Neuronal stem cell (in vitro differentiated cells): ENCODE data around the gene KMT2C.
"Not testable (repeated sequence)": the region's sequence is repeated elsewhere in the genome, so short reads cannot be mapped to it uniquely, and the experiment has no call there.

ENCODE experiments used
- DNase-seq: peaks from one replicate; pipeline ENCODE4 v3.0.0-alpha.2; 2013; ENCODE audit warnings: low spot score
- H2AFZ ChIP-seq: one replicate; pipeline ENCODE4 v1.6.1; 2013; ENCODE audit warnings: mild to moderate bottlenecking, low read length, inconsistent platforms
- H2AK5ac ChIP-seq: 2 replicates; pipeline ENCODE4 v1.6.1; 2013; ENCODE audit warnings: low read depth, mild to moderate bottlenecking, inconsistent platforms, low read length, moderate library complexity, mixed read lengths
- H2BK120ac ChIP-seq: 2 replicates; pipeline ENCODE4 v1.6.1; 2013; ENCODE audit warnings: low read depth, mild to moderate bottlenecking, inconsistent platforms, low read length, moderate library complexity, mixed read lengths
- H2BK12ac ChIP-seq: one replicate; pipeline ENCODE4 v1.6.1; 2013; ENCODE audit warnings: low read length, inconsistent platforms
- H2BK15ac ChIP-seq: 2 replicates; pipeline ENCODE4 v1.6.1; 2013; ENCODE audit warnings: mild to moderate bottlenecking, low read length, inconsistent platforms, mixed read lengths
- H2BK5ac ChIP-seq: one replicate; pipeline ENCODE4 v1.6.1; 2013; ENCODE audit warnings: inconsistent platforms, mild to moderate bottlenecking, low read length, moderate library complexity
- H3K14ac ChIP-seq: one replicate; pipeline ENCODE4 v1.6.1; 2013; ENCODE audit warnings: low read length, inconsistent platforms
- H3K18ac ChIP-seq: 2 replicates; pipeline ENCODE4 v1.6.1; 2013; ENCODE audit warnings: low read length, inconsistent platforms
- H3K23ac ChIP-seq: 2 replicates; pipeline ENCODE4 v1.6.1; 2013; ENCODE audit warnings: low read depth, mild to moderate bottlenecking, mixed read lengths, low read length, inconsistent platforms; ENCODE audit not compliant: poor library complexity
- H3K27ac ChIP-seq: replicated peaks from 3 replicates; pipeline ENCODE4 v1.5.1; 2013; ENCODE audit warnings: low read length, inconsistent platforms
- H3K27me3 ChIP-seq, 3 experiments: 2 replicates each; pipeline ENCODE4 v1.6.1; 2013; ENCODE audit warnings: low read length in 3 of 3, mild to moderate bottlenecking in 2 of 3, inconsistent platforms in 1 of 3, low read depth in 1 of 3, mixed read lengths in 1 of 3, moderate library complexity in 1 of 3; ENCODE audit not compliant: control insufficient read depth in 3 of 3, insufficient read depth in 3 of 3
- H3K36me3 ChIP-seq, 2 donors: replicated peaks in 1 of 2; 2 replicates each; pipeline ENCODE4 v1.6.1; 2013; ENCODE audit warnings: low read length in 2 of 2; ENCODE audit not compliant: control insufficient read depth in 2 of 2, insufficient read depth in 2 of 2
- H3K4ac ChIP-seq: 2 replicates; pipeline ENCODE4 v1.6.1; 2013; ENCODE audit warnings: inconsistent platforms, mild to moderate bottlenecking, low read length, moderate library complexity
- H3K4me1 ChIP-seq, 2 donors: 1 replicate in 1 of 2; 2 replicates in 1 of 2; pipeline ENCODE4 v1.6.1; 2013; ENCODE audit warnings: low read length in 2 of 2, low read depth in 1 of 2; ENCODE audit not compliant: control insufficient read depth in 2 of 2, insufficient read depth in 1 of 2
- H3K4me2 ChIP-seq: one replicate; pipeline ENCODE4 v1.6.1; 2013; ENCODE audit warnings: mild to moderate bottlenecking, low read length, inconsistent platforms; ENCODE audit not compliant: insufficient read depth, poor library complexity, severe bottlenecking
- H3K4me3 ChIP-seq, 2 donors: 2 replicates each; pipeline ENCODE4 v1.5.1; 2013; ENCODE audit warnings: low read length in 2 of 2, mild to moderate bottlenecking in 2 of 2, inconsistent platforms in 1 of 2, moderate library complexity in 1 of 2
- H3K79me1 ChIP-seq: one replicate; pipeline ENCODE4 v1.6.1; 2013; ENCODE audit warnings: low read depth, mild to moderate bottlenecking, inconsistent platforms, low read length, moderate library complexity
- H3K9ac ChIP-seq: one replicate; pipeline ENCODE4 v1.6.1; 2013; ENCODE audit warnings: mild to moderate bottlenecking, low read depth, low read length, inconsistent platforms; ENCODE audit not compliant: poor library complexity
- H3K9me3 ChIP-seq, 2 donors: replicated peaks in 1 of 2; 2 replicates each; pipeline versions ENCODE3 to v1.6.1; 2013; ENCODE audit warnings: low read length in 2 of 2, mild to moderate bottlenecking in 2 of 2, inconsistent platforms in 1 of 2, low read depth in 1 of 2, mixed read lengths in 1 of 2, moderate library complexity in 1 of 2; ENCODE audit not compliant: control insufficient read depth in 2 of 2, insufficient read depth in 1 of 2
- H4K8ac ChIP-seq: one replicate; pipeline ENCODE4 v1.6.1; 2013; ENCODE audit warnings: low read depth, mild to moderate bottlenecking, inconsistent platforms, low read length, moderate library complexity
- H4K91ac ChIP-seq: one replicate; pipeline ENCODE4 v1.6.1; 2013; ENCODE audit warnings: low read length, low read depth, mild to moderate bottlenecking, inconsistent platforms; ENCODE audit not compliant: poor library complexity
- WGBS, 2 donors: extraction: QIAGEN DNeasy Blood & Tissue Kit; methylation state at CpG; one replicate each; pipeline ENCODE4 v1.1.7; 2013; ENCODE audit warnings: missing lambda C conversion rate in 2 of 2, mixed read lengths in 1 of 2; ENCODE audit not compliant: insufficient read length in 2 of 2, insufficient replicate concordance in 1 of 2; ENCODE audit errors: extremely low coverage in 2 of 2; 5-methylcytosine and 5-hydroxymethylcytosine counted together

Gene KMT2C

DNA sequence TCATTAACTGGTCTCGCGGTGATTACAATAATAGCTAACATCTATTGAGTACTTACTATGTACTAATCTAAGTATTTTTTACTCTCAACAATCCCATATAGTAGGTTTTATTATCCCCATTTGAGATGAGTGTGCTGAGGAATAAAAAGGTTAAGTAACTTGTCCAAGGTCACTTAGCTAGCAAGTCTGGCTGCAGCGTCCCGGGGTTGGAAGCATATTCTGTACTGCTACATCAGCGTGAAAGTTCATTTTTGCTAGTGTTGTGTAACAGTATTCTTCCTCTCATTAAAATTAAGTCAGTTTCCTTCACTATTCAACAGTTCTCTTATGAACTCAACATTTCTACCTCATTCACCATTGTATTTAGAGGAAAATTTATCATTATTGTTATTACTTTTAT, 199.5 kb downstream of the KMT2C start:
- no CpG with 5 or more reads among the region's 5 CpGs for WGBS, 2 donors
- not testable (repeated sequence) for H2BK120ac ChIP-seq, H3K9ac ChIP-seq

DNA sequence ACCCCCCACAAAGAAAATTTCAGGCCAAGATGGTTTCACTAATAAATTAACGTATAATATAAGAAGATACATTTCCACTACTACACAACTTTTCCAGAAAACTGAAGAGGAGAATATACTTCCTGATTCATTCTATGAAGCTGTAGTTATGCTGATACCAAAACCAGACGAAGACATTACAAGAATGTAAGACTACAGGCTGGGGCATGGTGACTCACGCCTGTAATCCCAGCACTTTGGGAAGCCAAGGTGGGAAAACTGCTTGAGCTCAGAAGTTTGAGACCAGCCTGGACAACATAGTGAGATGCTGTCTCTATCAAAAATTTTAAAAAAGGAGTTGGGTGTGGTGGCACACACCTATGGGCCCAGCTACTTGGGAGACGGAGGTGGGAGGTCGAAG, 201.4 kb downstream of the KMT2C start:
- H2BK15ac ChIP-seq, H2AFZ ChIP-seq, H3K4me3 ChIP-seq, H3K79me1 ChIP-seq, H4K91ac ChIP-seq, H3K4me2 ChIP-seq, H2BK120ac ChIP-seq, H3K27me3 ChIP-seq, H2BK5ac ChIP-seq, H3K18ac ChIP-seq, H3K4me1 ChIP-seq, H2BK12ac ChIP-seq, DNase-seq, H3K27ac ChIP-seq, H3K4ac ChIP-seq, H3K9ac ChIP-seq, H4K8ac ChIP-seq, H3K23ac ChIP-seq, H3K14ac ChIP-seq, H3K9me3 ChIP-seq, H2AK5ac ChIP-seq: not testable (repeated sequence)
- no CpG with 5 or more reads among the region's 5 CpGs for WGBS, 2 donors
- H3K36me3 ChIP-seq = peaks cover 0 to 24% of the 10 kb centered on the region in 2 donors

More for the DNA sequence above, 199.5 kb downstream of the KMT2C start:
- not testable (repeated sequence) for H4K91ac ChIP-seq, DNase-seq, H3K9me3 ChIP-seq, H3K27me3 ChIP-seq, H2AK5ac ChIP-seq, H3K79me1 ChIP-seq, H3K4me2 ChIP-seq, H3K14ac ChIP-seq, H2BK5ac ChIP-seq, H3K4me3 ChIP-seq, H3K18ac ChIP-seq, H2AFZ ChIP-seq, H4K8ac ChIP-seq, H3K4ac ChIP-seq, H2BK15ac ChIP-seq, H3K27ac ChIP-seq, H2BK12ac ChIP-seq, H3K4me1 ChIP-seq, H3K23ac ChIP-seq
- H3K36me3 ChIP-seq = peaks cover 0 to 17% of the 10 kb centered on the region in 2 donors

DNA sequence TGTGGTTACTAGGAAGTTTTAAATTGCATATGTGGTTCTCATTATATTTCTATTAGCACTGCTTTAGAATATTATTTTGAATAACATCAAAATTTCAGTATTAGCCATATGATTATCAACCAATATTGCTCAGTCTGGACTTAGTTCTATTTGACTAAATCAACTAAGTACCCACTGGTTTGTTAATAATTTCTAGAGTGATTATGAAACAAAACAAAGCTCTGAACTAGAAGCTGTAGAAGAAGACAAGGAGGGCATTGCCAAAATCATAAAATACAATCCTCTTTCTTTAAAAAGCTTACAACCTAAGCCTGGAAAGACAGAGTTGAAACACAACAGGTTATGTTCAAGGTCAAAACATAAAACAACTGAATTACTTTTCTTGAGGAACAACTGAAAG, 204.7 kb downstream of the KMT2C start:
- Histone ChIP-seq H3K9ac (no peak overlapping the region), H3K36me3 (peaks cover 0 to 30% of the 10 kb centered on the region in 2 donors), H3K79me1 (no peaks in the 10 kb centered on the region), H3K4ac (no peak overlapping the region), H3K4me3 (no peak overlapping the region), H3K4me1 (no peaks in the 10 kb centered on the region), H2BK15ac (no peak overlapping the region), H3K9me3 (no peaks in the 10 kb centered on the region), H2BK120ac (no peak overlapping the region), H3K27me3 (no peaks in the 10 kb centered on the region), H3K4me2 (no peak overlapping the region), H2BK5ac (no peak overlapping the region), H3K14ac (no peak overlapping the region), H2AK5ac (no peak overlapping the region), H3K27ac (no peak overlapping the region), H2BK12ac (no peak overlapping the region), H4K8ac (no peak overlapping the region), H3K23ac (no peak overlapping the region), H2AFZ (no peak overlapping the region), H3K18ac (no peak overlapping the region), H4K91ac (no peak overlapping the region)
- no peak for DNase-seq

DNA sequence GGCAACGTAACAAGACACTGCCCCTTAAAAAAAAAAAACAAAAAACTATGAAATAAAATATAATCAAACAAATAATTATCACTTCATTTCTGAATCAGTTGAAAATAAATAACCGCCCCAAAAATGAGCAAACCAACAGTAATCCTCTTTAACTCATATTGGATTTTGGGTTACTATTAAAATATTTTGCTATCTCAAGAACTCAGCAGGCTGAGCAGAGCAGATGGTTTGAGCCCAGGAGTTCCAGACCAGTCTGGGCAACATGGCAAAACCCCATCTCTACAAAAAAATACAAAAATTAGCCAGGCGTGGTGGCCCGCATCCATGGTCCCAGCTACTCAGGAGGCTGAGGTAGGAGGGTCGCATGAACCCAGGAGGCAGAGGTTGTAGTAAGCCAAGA, 216.2 kb downstream of the KMT2C start:
- H3K4me3 ChIP-seq, H4K8ac ChIP-seq: not testable (repeated sequence)
- no CpG with 5 or more reads among the region's 5 CpGs for WGBS, 2 donors

More for the DNA sequence above, 216.2 kb downstream of the KMT2C start:
- not testable (repeated sequence) for H3K18ac ChIP-seq, H3K4me2 ChIP-seq, H3K9me3 ChIP-seq, H3K27ac ChIP-seq, H2BK5ac ChIP-seq, H3K27me3 ChIP-seq, H2AFZ ChIP-seq, H2BK120ac ChIP-seq, H3K4me1 ChIP-seq, H2BK15ac ChIP-seq, H3K14ac ChIP-seq, H4K91ac ChIP-seq, H2AK5ac ChIP-seq, H2BK12ac ChIP-seq, H3K9ac ChIP-seq, H3K4ac ChIP-seq, H3K79me1 ChIP-seq, H3K23ac ChIP-seq, DNase-seq
- peaks cover 0 to 42% of the 10 kb centered on the region in 2 donors for H3K36me3 ChIP-seq
